Kidney epithelial cell (primary cell): ENCODE measurements around the gene TMEM182. TPM values are rescaled to one million over a fixed set of nuclear protein-coding genes. Genes with fewer than 3 reads are reported as not detected.
A peak's percentile ranks its signal among the peaks of the same experiment; 100 is the strongest.

Source experiments
- DNase-seq: peaks from one replicate; pipeline ENCODE4 v3.0.0-alpha.2; 2010; ENCODE audit warnings: low read depth
- H3K27me3 ChIP-seq: 2 replicates; pipeline ENCODE4 v1.6.0; 2011; ENCODE audit warnings: low read length; ENCODE audit not compliant: control insufficient read depth, insufficient read depth
- H3K36me3 ChIP-seq: 2 replicates; pipeline ENCODE4 v1.5.1; 2011; ENCODE audit warnings: low read length; ENCODE audit not compliant: control insufficient read depth, insufficient read depth
- H3K4me3 ChIP-seq: 2 replicates; pipeline ENCODE4 v1.5.1; 2011; ENCODE audit warnings: low read depth, mild to moderate bottlenecking, control low read depth, low read length
- CTCF ChIP-seq: IDR thresholded peaks from 2 replicates; pipeline ENCODE4 v1.5.1; 2011; ENCODE audit warnings: mild to moderate bottlenecking, moderate library complexity, low read length, control low read depth, inconsistent platforms; ENCODE audit not compliant: insufficient read depth, poor library complexity, severe bottlenecking
- total RNA-seq: library from RNA; depleted of rRNA; stranded (reverse); fragments of >200 nt; gene quantifications from 2 replicates; pipeline ENCODE4 v1.2.3, GENCODE V29; 2015

Gene TMEM182
- total RNA-seq, 1 donor from 2014 or later = 5.9 TPM

- no peak for DNase-seq
- TF ChIP-seq CTCF = no peak
Measured at GRCh38 chr2:102803041-102803896, 41.4 kb downstream of the TMEM182 start.

GRCh38 chr2:102803897-102804217, 42.0 kb downstream of the TMEM182 start:
- no peak for DNase-seq
- no peaks in the 10 kb centered on the region for H3K36me3 ChIP-seq
- no peaks in the 10 kb centered on the region for H3K27me3 ChIP-seq
- H3K4me3 ChIP-seq = no peak overlapping the region
- no peak for TF ChIP-seq CTCF

More at GRCh38 chr2:102803041-102803896, 41.4 kb downstream of the TMEM182 start:
- no peak overlapping the region for H3K4me3 ChIP-seq
- no peaks in the 10 kb centered on the region for H3K27me3 ChIP-seq
- no peaks in the 10 kb centered on the region for H3K36me3 ChIP-seq

- Histone ChIP-seq H3K27me3 (no peaks in the 10 kb centered on the region), H3K4me3 (no peak overlapping the region), H3K36me3 (no peaks in the 10 kb centered on the region)
- no peak for DNase-seq
- TF ChIP-seq CTCF = peak; percentile 80
Measured at GRCh38 chr2:102806250-102806837, 44.5 kb downstream of the TMEM182 start.

DNA sequence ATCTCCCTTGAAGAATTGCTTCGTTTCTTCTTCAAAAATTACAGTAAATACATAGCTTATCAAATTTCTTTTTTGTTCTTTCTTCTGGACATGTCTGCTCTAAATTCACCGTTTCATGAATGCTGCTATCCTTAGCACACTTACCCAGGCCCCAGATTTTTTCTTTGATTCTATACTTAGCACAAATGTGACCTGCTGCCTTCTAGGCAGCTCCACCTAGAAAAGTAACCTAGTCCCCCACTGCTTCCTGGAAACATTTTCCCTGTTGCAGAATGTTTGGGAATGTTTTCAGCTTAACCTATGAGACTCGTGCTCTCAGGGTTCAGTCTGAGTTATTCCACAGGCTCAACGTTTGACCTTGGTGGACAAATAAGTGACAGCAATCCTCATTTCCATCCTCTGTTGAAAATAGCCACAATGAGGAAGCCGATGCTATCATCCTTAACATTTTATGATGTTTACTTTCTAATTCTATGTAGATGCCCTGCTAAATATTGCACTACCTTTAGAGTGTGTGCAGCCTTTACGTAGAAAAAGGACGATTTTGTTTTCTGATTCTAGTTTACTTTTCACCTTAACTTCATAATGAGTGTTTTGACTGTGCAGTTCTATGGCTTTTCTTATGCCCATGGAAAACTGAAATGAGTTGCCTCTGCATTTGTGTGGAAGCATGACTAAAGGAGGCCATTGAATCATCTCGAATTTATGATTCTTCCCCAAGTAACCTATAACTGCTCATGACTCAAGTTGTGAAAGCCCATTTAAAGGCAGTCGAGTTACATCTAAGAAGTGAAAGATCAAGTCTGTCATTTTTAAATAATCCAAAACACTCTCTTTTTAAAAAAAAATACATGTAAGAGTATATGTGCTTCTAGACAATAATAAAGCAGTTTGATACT, 47.7 kb downstream of the TMEM182 start:
- no peaks in the 10 kb centered on the region for H3K27me3 ChIP-seq
- no peak for DNase-seq
- no peak for TF ChIP-seq CTCF

GRCh38 chr2:102815285-102815684, 53.5 kb downstream of the TMEM182 start:
- no peak for TF ChIP-seq CTCF
- DNase-seq = no peak
- no peaks in the 10 kb centered on the region for H3K36me3 ChIP-seq
- no peak overlapping the region for H3K4me3 ChIP-seq
- H3K27me3 ChIP-seq = no peaks in the 10 kb centered on the region

More for the DNA sequence above, 47.7 kb downstream of the TMEM182 start:
- Histone ChIP-seq H3K36me3 (no peaks in the 10 kb centered on the region), H3K4me3 (no peak overlapping the region)
